NCI-H1105 (cell line): ENCODE data around the gene BLOC1S5.

ENCODE experiments used
- DNase-seq: peaks from one replicate; lab custom pipeline; 2025; lab: John Stamatoyannopoulos, UW

BLOC1S5 gene, protein sequence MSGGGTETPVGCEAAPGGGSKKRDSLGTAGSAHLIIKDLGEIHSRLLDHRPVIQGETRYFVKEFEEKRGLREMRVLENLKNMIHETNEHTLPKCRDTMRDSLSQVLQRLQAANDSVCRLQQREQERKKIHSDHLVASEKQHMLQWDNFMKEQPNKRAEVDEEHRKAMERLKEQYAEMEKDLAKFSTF

DNA sequence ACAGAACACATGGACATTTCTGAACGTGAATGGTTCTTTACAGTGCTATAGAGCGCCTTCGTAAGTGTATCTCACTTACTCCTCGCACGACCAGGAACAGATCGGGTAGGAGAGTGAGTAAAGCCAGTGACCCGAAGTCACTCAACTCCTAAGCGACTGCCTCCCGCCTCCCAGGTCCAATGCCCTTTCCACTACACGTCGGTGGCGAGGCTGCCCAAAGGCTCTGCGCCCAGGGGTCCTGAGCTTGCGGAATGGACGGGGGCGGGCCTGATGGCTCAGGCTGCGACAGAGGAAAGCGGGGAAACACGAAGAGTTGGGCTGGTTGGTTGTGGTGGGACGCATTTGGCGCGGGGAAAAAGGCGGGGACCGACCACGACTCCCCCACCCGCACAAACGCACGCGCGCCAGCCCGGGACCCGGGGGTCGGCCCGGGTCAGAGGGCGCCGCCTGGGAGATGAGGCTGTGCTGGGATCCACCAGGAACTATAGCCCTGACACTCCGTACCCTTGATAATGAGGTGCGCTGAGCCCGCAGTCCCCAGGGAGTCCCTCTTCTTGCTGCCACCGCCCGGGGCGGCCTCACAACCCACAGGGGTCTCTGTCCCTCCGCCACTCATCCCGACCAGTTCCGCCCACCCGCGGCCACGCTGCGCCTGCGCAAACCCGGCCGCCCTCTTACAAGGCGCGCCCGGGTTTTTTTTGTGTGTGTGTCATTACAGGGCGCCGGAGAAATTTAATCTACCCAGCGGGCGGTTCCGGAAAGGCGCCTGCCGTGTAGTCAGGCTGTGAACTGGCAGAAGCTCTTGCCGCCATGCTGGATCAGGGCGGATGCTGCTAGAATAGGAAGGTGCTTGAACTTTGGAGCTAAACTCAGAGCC, at the start of gene BLOC1S5:
Gene BLOC1S5, minus strand, starts transcription at position 629 of the 877 bp plus-strand sequence. Its CDS starts 13 bp downstream, at position 616.
- peak; percentile 98 for DNase-seq

DNA sequence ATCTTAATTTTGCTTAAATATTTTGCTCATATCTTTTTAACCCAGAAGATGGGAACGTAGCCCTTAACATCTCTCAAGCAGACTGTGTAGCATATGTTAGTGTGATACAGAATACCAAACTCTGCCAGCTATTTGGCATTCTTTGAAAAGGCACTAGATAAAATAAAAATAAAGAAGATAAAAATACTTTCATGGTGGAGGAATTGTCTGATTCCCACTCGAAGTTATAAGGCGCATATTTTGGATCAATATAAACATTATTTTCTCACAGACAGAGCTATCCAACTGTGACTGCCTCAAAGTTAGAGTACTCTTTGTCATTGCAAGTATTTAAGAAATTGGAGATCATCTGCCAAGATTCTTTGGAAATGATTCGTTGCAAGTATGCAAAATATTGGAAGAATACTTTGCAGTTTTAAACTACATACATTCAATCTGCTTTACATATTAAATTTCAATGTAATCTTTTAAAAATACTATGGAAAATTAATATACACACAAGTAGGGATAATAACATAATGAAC, 49.0 kb upstream of the BLOC1S5 start:
- DNase-seq: no peak

DNA sequence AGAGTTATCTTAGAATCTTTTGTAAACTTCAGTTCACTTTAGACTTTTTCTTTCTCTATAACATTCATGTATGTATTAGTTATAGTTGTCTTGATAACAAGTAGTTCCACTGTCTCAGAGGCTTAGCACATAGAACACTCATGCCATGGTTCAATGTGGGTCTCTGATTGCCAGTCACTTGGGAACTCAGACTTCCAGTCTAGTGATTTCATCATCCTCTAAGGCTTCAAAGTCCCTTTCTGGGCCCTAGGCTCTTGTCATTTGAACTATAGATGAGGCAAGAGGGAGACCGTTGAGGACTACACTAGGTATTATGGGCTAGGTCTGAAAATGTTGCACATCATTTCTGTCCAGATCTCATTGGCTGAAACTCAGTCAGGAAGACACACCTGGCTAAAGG, 46.5 kb upstream of the BLOC1S5 start:
- DNase-seq: no peak

DNA sequence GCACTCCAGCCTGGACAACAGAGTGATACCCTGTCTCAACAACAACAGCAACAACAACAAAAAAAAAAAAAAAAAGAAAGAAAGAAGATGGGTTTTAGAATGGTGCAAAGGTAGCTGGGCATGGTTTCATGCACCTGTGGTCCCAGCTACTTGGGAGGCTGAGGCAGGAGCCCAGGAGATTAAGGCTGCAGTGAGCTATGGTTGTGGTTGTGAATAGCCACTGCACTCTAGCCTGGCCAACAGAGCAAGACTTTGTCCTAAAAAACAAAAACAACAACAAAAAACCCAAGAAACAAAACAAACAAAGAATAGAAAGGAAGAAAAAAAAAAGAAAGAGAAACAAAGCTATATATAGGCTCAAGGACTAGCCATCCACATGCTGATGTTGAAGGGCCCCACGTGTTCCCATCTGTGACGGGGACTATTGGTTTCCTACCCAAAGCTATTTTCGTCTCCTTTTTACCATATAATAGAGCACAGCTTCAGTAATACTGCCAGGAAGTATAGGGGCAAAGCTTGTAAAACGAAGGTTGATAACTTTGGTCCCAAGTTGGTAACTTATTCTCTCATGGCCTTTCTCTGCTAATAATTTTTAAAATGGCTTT, 46.0 kb upstream of the BLOC1S5 start:
- no peak for DNase-seq

DNA sequence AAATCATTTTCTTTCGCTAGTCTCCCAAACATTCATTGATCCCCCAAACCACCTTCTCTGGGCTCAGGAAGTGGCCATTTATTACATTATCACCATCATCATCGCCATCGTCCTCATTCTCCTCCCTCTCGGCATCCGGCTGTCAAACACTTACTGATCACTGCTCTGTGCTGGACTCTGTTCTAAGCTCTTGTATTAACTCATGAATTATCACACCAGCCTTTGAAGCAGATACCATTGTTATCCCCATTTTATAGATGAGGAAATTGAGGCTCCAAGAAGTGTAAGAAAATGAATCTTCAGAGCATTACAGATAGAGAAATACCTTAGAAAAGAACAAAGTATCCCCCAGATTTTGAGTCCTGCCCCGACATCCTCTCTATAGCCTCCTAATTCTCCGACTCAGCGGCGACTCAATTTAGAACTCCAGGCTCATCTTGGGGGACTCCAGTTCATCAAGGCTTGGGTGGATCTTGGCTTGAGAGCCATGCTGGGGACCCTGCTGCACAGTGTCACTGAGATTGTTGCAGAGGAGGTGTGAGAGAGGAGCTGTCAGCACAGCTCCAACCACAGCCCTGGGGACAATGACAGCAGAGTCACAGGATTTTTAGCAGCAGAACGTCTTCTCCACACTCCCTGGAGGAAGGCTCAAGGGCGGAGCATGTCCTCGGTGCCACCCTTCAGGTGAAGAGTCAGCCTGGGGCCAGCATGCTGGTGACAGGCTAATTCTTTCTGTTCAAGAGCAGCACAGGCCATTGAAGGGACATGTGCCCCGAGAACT, 44.8 kb upstream of the BLOC1S5 start:
- no peak for DNase-seq

DNA sequence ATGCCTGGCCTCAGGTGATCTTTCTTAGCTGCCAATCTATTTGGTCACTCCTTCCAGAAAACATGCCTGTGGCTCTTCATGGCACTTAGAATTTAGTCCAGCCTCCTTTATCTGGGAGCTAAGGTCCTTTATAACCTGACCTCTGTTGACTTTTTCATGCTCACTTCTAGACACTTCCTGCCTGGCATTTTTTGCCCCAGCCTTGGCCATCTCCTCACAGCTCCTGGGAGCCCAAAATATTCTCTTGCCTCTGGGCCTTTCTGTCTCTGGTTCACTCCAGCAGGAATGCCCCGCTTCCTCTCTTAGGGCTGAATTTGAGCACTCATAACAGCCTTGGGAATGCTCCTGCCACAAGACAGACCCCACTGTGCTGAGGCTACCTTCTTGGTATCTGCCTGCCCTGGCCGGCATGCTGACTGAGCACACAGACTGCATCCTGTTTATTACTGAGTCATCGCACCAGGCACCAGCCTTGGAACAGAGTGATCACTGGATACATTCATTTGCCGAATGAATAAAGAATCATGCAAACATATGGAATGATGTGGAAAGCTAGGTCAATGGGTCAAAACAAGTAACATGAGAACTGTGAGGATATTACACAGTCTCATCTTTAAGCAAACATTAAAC, 44.0 kb upstream of the BLOC1S5 start:
- no peak for DNase-seq

DNA sequence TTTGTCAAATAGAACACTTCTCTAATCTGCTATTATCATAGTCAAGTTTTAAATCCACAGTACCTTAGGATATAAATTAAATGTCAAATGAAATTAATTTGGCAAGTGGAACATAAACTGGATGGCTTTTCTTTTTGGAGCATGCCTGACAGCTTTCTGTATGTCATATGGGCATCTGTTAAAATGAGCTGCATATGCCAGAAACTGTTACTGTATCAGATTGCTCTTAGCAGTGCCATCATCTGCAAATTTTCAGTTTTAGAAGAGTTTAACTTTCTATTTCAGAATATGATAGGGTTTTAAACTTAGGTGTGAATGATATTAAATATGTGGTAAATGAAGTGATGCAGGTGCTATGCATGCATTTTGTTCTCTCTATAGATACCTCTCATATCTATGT, 41.6 kb upstream of the BLOC1S5 start:
- no peak for DNase-seq

DNA sequence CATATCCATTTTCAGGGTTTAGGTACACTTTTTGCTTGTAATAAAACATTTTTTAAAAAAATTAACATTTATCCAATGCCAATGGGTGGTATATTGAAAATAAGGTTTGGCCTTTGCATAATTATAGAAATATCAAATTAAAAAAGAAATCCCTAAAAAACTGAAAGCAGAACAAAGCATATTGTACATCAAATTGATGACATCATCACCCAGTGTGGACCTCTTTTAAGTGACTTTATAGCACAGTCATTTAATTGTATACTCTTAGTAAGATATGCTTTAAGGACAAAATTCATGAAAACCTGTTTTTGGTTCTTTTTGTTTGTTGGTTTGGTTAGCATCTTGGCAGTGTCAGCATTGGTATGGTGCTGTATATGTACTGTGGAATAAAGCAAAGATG, 39.5 kb upstream of the BLOC1S5 start:
- DNase-seq: no peak

DNA sequence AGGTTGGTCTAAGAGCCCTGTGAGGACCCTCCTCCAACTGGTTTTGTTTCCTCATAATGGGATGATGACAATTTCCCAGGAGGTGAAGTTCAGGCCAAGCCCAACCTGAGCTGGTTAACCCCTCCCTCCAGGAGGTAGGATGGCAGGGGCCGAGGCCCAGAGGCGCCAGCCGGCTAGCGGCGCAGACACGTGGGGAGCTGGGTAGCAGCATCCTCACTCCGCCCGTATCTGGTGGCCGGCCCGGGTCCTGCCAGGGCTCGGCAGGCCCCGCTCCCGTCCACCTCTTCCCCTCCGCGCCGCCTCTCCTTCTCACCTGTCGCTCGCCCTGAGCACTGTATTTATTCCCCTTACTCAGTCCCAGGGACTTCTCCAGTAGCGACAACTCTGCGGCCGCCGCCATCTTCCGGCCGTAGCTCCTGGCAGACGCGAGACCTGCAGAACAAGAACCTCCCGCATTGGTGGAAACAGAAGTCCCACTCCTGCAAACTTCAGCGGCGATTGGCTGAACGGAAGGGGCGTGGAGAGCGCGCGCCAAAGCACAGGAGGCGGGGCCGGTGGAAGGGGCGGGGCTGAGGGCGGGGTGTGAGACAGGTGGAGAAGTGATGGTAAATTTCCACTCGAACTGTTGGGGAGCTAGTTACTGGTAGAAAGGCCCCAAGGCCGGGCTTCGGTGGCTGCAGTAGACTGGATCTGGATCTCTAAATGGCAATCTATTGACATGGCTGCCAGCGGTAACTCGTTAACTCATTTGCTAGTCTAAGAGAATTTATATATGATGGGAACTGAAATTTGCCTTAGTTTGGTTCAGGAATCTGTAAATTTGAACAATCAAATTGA, 38.2 kb upstream of the BLOC1S5 start, which contains the start of gene EEF1E1:
Gene EEF1E1, minus strand, starts transcription at position 427 of the 837 bp plus-strand sequence. Its CDS starts 27 bp downstream, at position 400.
- peak; percentile 95 for DNase-seq

DNA sequence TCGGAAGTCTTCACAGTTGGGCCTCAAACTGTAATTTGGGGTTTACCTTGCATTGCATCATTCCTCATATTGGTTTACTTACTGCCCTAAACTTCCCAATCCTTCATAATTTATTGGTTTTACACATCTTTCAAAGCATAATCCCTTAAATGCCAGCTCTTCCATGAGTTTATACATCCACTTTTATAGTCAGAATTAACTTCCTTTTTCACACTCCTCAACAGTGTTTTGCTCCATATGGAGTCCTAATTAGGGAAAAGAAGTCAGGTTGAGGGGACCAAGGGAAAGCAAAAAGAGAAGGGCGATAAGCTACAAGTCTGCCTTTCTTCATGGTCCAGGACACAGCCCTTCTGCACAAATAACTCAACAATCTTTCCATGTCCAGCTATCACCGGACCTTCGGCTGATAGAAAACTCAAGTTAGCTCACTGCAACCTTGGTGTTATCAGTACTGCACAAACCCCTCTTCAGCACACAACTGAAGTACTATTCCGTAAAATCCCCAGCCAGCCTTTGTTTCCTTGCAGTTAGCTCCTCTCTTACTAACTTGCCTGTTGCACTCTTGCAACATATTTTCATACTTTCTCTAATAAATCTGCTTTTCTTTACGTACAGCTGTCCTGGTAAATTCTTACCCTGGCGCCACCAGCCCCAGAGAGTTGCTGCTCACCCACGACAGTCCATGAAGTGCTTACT, 36.1 kb upstream of the BLOC1S5 start:
- DNase-seq: no peak

DNA sequence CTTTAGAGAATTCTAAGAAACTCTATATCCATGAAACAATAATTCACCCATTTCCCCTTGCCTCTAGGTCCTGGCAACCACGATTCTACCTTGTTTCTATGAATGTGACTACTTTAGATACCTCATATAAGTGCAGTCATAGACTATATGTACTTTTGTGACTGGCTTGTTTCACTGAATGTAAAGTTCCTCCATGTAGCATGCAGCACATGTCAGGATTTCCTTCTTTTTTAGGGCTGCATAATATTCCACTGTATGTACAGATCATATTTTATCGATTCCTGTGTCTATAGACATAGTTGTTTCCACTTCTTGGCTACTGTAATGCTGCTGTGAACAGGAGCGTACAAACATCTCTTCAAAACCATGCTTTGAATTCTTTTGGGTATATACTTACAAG, 26.5 kb upstream of the BLOC1S5 start:
- DNase-seq: no peak

DNA sequence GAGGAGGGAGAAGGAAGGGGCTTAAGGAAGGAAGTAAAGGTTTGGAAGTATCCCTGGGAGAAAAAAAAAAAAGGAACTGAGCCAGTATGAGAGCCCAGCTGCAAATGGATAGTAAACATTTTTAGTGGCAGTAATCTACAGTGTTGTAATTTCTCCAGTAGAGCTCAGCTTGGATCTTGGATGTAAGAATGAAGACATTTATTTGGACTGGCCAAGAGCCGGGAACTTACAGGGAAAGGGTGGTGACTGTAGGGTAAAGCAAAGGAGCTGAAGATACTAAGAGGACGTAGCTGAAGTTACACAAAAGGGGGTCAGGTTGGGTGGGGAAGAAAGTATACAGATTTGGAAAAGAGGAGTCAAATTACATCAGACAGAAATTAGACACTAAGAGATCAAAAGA, 24.7 kb upstream of the BLOC1S5 start:
- DNase-seq: no peak

DNA sequence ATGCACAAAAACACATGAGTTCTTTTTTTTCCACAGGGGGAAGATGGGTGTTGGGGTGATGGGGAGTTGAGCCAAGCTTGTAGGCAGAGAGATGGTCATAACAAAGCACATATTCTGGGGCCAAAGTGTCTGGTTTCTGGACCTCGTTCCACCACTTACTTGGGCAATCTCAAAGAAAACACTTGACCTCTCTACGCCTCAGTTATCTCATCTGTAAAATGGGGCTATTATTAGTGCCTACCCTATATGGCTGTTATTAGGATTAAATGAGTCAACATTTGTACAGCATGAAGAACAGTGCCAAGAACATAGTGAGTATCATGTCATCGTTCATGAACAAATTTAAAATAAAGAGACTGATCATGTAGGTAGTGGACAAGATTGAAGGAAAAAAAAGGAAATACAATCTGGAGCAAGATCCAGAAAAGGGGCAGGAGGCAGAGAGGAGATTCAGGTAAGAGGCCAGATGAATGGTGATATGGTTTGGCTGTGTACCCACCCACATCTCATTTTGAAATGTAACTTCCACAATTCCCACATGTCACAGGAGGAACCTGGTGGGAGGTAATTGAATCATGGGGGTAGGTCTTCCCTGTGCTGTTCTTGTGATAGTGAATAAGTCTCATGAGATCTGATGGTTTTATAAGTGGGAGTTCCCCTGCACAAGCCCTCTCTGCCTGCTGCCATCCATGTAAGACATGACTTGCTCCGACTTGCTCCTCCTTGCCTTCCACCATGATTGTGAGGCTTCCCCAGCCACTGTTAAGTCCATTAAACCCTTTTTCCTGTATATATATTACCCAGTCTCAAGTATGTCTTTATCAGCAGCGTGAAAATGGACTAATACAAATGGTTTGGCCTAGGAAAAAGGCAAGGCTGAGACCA, 23.9 kb upstream of the BLOC1S5 start:
- DNase-seq: no peak

DNA sequence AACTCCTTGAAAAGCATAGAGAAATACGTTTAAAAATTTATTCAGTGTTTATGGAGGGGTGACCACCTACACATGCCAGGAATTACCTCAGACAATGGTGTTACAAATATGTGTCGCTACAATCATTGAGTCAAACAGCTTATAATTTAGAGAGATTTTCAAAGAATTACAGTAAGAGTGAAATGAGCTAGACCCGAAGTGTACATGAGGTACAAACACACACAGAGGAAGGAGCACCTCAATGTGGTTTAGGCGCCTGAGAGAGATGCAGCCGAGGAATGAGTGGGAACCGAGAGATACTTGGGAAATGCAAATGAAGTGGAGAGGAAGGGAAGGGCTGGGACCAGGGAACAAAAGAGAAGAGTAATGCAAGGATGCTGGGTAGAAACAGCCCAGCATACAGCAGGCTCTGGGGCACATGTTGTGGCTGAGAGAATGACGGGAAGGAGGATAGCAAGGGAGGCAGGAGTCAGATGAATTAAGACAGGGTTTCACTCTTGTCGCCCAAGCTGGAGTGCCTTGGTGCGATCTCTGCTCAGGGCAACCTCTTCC, 22.6 kb upstream of the BLOC1S5 start:
- DNase-seq: no peak

DNA sequence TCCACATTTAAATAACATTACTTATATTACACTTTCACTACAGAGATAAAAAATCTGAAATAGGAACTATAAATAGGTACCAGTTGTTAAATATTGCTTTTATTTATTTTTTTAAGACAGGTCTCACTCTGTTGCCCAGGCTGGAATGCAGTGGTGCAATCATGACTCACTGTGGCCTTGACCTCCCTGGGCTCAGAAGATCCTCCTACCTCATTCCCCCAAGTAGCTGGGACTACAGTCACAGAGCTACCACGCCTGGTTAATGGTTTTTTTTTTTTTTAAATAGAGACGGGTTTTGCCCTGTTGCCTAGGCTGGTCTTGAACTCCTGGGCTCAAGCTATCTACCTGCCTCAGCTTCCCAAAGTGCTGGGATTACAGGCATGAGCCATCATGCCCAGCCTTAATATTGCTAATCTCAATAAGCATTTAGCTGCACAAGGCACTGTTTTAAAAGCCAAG, 20.9 kb upstream of the BLOC1S5 start:
- DNase-seq: no peak

DNA sequence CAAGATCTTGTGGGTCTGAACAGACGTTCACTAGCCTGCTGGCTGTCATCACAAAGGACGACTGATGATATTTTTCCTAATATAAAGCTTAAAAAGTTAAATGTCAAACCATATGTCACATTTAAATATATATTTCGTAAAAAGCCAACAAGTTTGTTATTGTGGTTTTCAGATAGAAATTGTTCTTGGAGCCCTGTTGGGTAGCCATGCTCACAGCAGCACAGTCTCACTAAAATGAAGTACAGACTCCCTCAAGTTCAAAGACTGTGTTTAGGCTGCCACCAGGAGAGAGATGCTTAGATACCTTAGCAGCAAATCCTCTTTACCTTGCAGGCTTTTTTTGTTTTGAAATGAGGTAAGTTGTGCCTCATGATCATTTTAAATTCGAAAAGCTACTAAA, 20.4 kb upstream of the BLOC1S5 start:
- no peak for DNase-seq

DNA sequence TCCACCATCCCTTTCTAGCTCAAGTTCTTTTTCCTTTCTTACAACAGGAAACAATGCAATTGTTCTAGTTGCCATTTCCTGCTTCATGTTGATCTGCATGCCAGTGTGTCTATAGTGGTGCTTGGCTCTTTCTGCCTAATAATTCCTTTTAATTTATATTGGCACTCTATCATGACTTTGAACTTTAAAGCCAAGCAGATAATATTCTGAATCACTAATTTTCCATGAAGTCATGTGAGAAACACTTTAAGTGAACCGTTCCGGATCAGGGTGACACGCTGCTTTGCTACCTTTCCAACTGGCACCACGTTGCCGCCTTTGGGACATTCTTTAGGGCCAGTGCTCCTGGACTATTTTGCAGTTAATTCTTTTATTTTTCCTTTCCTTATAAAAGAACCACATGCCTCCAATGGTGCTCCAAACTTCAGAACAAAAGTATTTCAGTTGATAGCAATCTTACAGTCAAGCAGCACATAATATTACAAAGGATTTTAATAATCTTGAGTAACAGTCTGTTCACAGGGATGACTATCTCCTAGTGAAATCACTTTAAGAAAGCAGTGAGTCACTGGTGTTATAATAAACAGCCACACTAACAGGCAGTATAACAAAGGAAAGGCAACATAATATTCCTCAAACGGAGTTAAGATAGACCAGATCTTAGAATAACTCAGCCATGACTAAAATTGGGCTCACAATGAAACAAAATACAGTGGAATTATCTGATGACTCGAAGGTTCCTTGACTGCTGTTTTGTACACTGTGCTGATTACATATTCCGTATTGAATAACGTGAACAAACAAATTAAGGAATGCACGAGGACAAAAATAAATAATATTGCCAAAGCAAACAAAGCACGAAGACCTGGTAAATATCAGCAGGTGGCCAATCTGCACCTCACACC, 19.0 kb upstream of the BLOC1S5 start:
- no peak for DNase-seq
